Mononuclear cell (primary cell): ENCODE results near the gene NID1. TPM values are rescaled to one million over a fixed set of nuclear protein-coding genes. Genes with fewer than 3 reads are reported as not detected.
"Not testable (repeated sequence)": the region's sequence is repeated elsewhere in the genome, so short reads cannot be mapped to it uniquely, and the experiment has no call there.

ENCODE experiments used
- H3K27me3 ChIP-seq: 2 replicates; pipeline ENCODE4 v1.6.0; 2011; ENCODE audit warnings: low read length, control low read depth; ENCODE audit not compliant: insufficient read depth
- H3K4me1 ChIP-seq: 2 replicates; pipeline ENCODE4 v1.5.1; 2011; ENCODE audit warnings: mild to moderate bottlenecking, low read length, control low read depth; ENCODE audit not compliant: insufficient read depth
- H3K4me3 ChIP-seq: 2 replicates; pipeline ENCODE4 v1.5.1; 2011; ENCODE audit warnings: mild to moderate bottlenecking, low read length, moderate library complexity
- H3K9me3 ChIP-seq: 2 replicates; pipeline ENCODE4 v1.5.1; 2011; ENCODE audit warnings: low read depth, mild to moderate bottlenecking, control low read depth, low read length
- total RNA-seq: library from RNA; depleted of rRNA; stranded (reverse); fragments of >200 nt; gene quantifications from one replicate; pipeline ENCODE4 v1.2.3, GENCODE V29; 2012

The NID1 gene
- total RNA-seq, 1 donor = 6.1 TPM

- Histone ChIP-seq H3K4me1 (peaks cover 24% of the 10 kb centered on the region), H3K4me3 (no peak overlapping the region), H3K9me3 (no peaks in the 10 kb centered on the region), H3K27me3 (no peaks in the 10 kb centered on the region)
Measured at GRCh38 chr1:235971020-235971419, 93.9 kb downstream of the NID1 start.

- Histone ChIP-seq H3K9me3 (no peaks in the 10 kb centered on the region), H3K27me3 (no peaks in the 10 kb centered on the region), H3K4me1 (peaks cover 24% of the 10 kb centered on the region), H3K4me3 (no peak overlapping the region)
Measured at GRCh38 chr1:235968831-235969230, 96.1 kb downstream of the NID1 start.

DNA sequence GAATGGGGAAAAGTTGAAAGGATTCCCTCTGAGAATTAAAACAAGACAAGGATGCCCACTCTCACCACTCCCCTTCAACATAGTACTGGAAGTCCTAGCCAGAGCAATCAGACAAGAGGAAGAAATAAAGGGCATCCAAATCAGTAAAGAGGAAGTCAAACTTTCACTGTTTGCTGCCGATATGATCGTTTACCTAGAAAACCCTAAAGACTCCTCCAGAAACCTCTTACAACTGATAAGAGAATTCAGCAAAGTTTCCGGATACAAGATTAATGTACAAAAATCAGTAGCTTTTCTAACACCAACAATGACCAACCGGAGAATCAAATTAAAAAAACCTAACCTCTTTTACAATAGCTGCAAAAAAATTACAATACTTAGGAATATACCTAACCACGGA is 98.8 kb downstream of the NID1 start:
- H3K4me3 ChIP-seq, H3K9me3 ChIP-seq, H3K27me3 ChIP-seq: not testable (repeated sequence)
- peaks cover 13% of the 10 kb centered on the region for H3K4me1 ChIP-seq

GRCh38 chr1:235960809-235961208 is 104.1 kb downstream of the NID1 start:
- Histone ChIP-seq H3K27me3 (no peaks in the 10 kb centered on the region), H3K4me3 (no peak overlapping the region), H3K4me1 (peaks cover 42% of the 10 kb centered on the region), H3K9me3 (no peaks in the 10 kb centered on the region)

DNA sequence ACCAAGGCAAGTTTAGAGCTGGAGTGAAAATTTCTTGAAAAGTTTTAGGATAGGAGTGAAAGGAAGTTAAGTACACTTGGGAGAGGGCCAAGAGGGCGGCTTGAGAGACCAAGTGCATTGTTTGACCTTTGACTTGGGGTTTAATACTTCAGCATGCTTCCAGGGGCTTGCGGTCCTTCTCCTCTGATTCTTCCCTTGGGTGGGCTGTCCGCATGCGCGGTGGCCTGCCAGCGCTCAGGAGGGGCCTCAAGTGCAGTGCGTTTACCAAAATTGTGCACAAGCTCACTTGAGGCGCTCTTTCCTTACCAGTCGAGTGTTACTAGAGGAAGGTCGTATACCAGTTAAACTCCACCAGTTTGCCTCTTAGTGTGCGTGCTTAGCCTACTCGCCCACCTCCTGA is 106.9 kb downstream of the NID1 start:
- no peaks in the 10 kb centered on the region for H3K9me3 ChIP-seq
- H3K27me3 ChIP-seq = no peaks in the 10 kb centered on the region
- H3K4me3 ChIP-seq = no peak overlapping the region
- H3K4me1 ChIP-seq = peaks cover 70% of the 10 kb centered on the region

- no peaks in the 10 kb centered on the region for H3K9me3 ChIP-seq
- no peaks in the 10 kb centered on the region for H3K27me3 ChIP-seq
- H3K4me1 ChIP-seq = peaks cover 82% of the 10 kb centered on the region
- no peak overlapping the region for H3K4me3 ChIP-seq
Measured at GRCh38 chr1:235955777-235956176, 109.1 kb downstream of the NID1 start.

GRCh38 chr1:235954306-235955283 is 110.3 kb downstream of the NID1 start:
- Histone ChIP-seq H3K4me1 (peaks cover 86% of the 10 kb centered on the region), H3K9me3 (no peaks in the 10 kb centered on the region), H3K4me3 (no peak overlapping the region), H3K27me3 (no peaks in the 10 kb centered on the region)

- Histone ChIP-seq H3K9me3 (no peaks in the 10 kb centered on the region), H3K27me3 (no peaks in the 10 kb centered on the region), H3K4me1 (peaks cover 93% of the 10 kb centered on the region), H3K4me3 (no peak overlapping the region)
Measured at GRCh38 chr1:235953801-235954200, 111.1 kb downstream of the NID1 start.

DNA sequence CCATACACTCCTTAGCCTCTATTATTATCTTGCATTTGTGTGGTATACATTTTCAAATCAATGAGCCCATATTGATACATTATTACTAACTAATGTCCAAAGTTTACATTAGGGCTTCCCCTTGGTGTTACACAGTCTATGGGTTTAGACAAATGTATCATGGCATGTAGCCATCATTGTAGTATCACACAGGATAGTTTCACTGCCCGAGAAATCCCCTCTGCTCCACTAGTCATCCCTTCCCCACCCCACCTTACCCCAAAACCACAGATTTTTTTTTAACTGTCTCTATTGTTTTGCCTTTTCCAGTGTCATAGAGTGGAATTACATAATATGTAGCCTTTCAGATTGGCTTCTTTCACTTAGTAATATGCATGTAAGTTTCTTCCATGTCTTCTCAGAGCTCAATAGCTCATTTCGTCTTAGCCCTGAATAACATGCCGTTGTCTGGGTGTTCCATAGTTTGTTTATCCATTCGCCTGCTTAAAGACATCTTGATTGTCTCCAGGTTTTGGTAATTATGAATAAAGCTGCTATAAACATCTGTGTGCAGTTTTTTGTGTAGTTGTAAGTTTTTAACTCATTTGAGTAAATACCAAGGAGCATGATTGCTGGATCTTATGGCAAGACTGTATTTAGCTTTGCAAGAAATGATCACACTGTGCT is 111.8 kb downstream of the NID1 start:
- Histone ChIP-seq H3K9me3 (no peaks in the 10 kb centered on the region), H3K27me3 (no peaks in the 10 kb centered on the region), H3K4me1 (peaks cover 96% of the 10 kb centered on the region), H3K4me3 (no peak overlapping the region)

GRCh38 chr1:235951661-235952060 is 113.2 kb downstream of the NID1 start:
- no peaks in the 10 kb centered on the region for H3K9me3 ChIP-seq
- H3K27me3 ChIP-seq = no peaks in the 10 kb centered on the region
- H3K4me3 ChIP-seq = no peak overlapping the region
- H3K4me1 ChIP-seq = peaks cover 100% of the 10 kb centered on the region

GRCh38 chr1:235950318-235950717 is 114.6 kb downstream of the NID1 start:
- no peaks in the 10 kb centered on the region for H3K9me3 ChIP-seq
- no peaks in the 10 kb centered on the region for H3K27me3 ChIP-seq
- H3K4me3 ChIP-seq = no peak overlapping the region
- H3K4me1 ChIP-seq = peaks cover 100% of the 10 kb centered on the region

- H3K9me3 ChIP-seq = no peaks in the 10 kb centered on the region
- H3K4me3 ChIP-seq = no peak overlapping the region
- no peaks in the 10 kb centered on the region for H3K27me3 ChIP-seq
- H3K4me1 ChIP-seq = peaks cover 100% of the 10 kb centered on the region
Measured at GRCh38 chr1:235948774-235949427, 116.0 kb downstream of the NID1 start.

- H3K4me1 ChIP-seq = peaks cover 100% of the 10 kb centered on the region
- no peaks in the 10 kb centered on the region for H3K27me3 ChIP-seq
- H3K9me3 ChIP-seq = no peaks in the 10 kb centered on the region
- no peak overlapping the region for H3K4me3 ChIP-seq
Measured at GRCh38 chr1:235947989-235948388, 116.9 kb downstream of the NID1 start.

DNA sequence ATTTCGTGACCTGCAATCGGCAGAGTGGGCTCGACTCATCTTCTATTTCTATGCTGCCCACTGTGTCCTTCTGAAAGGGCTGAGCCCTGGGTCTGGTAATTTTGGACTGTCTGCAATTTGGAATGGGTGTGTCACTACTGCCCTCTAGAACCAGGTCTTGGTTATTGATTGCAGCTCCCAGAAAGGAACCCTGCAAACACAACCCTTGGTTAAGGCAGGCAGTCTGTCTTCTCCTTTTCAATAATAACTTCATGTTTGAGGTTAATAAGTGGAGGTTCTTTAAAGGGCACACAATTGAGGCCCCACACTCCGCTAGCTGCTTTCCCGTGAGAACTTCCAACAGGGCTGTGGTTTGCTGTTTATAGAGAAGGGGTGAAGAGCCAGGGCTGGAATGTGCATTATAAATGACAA is 118.3 kb downstream of the NID1 start:
- no peaks in the 10 kb centered on the region for H3K9me3 ChIP-seq
- H3K27me3 ChIP-seq = no peaks in the 10 kb centered on the region
- H3K4me3 ChIP-seq = no peak overlapping the region
- peaks cover 100% of the 10 kb centered on the region for H3K4me1 ChIP-seq
